GM21367 (cell line): Measurements from ENCODE around the gene HDAC5.
"Not testable (repeated sequence)": the region's sequence is repeated elsewhere in the genome, so short reads cannot be mapped to it uniquely, and the experiment has no call there.

ENCODE experiments used
- ATAC-seq: cut with Tn5 transposase; IDR thresholded peaks from one replicate; pipeline ENCODE4 v1.9.1; 2021; ENCODE audit not compliant: unreplicated experiment

Gene HDAC5

GRCh38 chr17:44071198-44071520 is 52.3 kb downstream of the HDAC5 start:
- ATAC-seq, result no peak

GRCh38 chr17:44070455-44071197 is 52.8 kb downstream of the HDAC5 start, which contains the start of gene G6PC3:
Gene G6PC3 (plus strand): TSS chr17:44070735. CDS start chr17:44070966, 231 bp downstream.
- ATAC-seq, result peak; percentile 47

GRCh38 chr17:44069974-44070454 is 53.4 kb downstream of the HDAC5 start:
- peak; percentile 2 for ATAC-seq

DNA sequence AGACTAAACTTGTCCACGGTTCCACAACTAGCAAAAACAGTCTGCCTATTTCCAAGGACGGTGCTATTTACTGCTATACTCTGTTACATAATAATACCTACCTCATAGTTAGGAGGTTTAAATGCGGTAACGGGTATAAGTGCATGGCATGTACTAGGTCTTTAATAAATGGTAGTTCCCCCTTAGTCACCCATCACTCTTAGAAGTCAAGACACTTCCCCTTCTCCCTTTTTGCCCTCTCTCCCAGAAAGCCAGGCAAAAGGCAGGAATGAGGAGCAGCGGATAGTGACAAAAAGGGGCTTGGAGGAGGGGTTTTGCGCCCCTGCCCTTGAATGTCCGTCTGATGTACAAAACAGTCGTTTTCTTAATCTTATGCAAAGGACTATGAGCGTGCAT is 55.9 kb downstream of the HDAC5 start:
- ATAC-seq, result no peak

- peak; percentile 38 for ATAC-seq
Observed at GRCh38 chr17:44066204-44066930, 57.1 kb downstream of the HDAC5 start, which contains the start of gene LSM12. Gene LSM12 (minus strand): TSS chr17:44066671. CDS start chr17:44066587, 84 bp downstream.

DNA sequence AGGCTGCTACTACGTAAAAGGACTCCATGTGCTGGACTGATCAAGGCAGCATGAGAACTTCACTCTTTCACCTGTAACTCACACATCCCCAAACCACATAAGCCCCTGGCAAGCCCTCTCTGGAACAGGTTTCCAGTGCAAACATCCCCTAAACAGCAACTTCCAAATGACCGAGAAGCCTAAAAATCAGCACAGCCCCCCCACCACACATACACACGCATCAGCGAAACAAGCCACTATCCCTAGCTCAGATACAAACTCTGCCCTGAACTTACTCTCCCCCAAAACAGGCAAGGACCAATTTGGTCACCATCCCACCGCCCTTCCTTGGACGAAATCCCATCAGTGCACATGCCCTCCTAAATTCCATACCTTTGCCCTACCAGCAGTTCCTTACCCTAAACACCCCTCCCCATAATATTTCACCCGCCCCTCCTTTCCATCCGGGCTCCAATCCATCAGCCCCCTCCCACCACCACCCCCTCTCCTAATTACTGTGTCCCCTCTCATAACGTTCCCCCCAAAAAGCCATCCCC is 57.7 kb downstream of the HDAC5 start:
- ATAC-seq, result no peak

- no peak for ATAC-seq
Observed at GRCh38 chr17:44063704-44064639, 59.5 kb downstream of the HDAC5 start.

GRCh38 chr17:44062871-44063270 is 60.6 kb downstream of the HDAC5 start:
- no peak for ATAC-seq

DNA sequence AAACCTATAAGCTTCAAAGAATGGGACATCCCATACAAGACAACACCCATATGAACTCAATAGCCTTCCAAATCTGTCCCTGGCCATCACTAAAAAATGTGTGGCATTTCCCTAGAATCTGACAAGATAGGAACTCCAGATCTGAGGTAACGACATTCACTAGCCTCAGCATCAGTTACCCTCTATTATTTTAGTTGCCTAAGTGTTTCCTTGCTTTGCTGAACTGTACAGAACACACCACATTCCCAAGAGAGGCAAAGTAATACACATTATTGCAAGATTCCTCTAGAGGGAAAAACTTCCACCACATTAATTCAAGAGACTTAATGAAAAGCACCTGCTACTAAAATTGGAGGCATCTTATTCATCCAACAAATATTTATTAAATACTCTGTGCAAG is 62.0 kb downstream of the HDAC5 start:
- no peak for ATAC-seq

GRCh38 chr17:44059101-44059892 is 64.1 kb downstream of the HDAC5 start:
- no peak for ATAC-seq

DNA sequence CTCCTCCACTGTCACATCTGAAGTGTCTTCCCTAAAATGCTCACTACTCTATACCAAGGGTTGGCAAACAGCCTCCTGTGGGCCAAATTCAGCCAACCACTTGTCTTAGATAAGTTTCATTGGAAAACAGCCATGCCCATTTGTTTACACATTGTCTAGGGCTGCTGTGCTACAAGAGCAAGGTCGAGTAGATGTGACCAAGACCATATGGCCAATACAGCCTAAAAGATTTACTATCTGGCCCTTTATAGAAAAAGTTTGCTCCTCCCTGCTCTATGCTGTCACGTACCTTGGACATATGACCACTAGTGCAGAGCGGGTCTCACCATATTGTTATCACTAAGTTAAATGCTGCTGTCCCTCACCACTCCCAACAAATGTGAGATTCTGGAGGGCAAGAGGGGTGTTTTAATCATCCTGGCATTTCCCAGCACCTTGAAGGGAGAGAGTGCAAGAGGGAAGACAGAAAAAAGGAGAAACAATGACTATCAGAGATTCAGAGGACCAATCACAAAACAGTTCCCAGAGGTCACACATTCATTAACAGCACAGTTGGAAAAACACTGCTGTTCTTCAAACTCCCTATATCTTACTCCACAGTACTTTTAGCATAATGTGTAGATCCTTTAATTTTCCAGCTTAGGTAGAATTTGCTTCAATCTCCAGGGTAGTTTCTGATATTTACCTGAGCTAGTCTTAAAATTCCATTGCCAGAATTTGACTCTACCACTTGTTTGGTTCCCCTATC is 70.1 kb downstream of the HDAC5 start:
- no peak for ATAC-seq

DNA sequence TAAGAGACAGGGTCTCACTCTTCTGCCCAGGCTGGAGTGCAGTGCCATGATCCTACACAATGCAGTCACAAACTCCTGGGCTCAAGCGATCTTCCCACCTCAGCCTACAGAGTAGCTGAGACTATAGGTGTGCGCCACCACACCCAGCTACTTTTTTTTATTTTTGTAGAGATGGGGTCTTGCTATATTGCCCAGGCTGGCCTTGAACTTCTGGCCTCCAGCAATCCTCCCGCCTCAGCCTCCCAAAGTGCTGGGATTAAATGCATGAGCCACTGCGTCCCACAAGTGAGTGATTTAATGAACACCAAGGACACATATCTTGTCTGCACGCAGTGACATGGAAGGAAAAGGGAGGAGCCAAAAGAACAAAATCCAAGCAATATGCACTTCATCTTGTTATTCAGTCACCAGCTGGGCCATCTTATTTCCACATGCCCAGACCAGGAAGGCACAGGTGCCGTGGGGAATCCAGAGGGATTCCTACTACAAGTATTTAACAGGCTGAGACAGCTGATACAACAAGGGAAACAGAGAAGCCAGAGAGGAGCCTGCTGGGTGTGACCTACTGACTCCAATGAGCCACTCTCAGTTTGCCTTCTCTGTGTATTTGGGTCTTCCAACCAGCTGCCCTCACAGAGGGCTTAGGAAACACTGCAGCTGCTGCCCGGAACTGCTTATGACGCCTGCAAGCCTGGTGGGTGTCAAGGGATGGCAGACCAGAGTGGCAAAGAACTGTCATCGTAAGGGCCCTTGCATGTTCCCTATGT is 74.0 kb downstream of the HDAC5 start:
- no peak for ATAC-seq

DNA sequence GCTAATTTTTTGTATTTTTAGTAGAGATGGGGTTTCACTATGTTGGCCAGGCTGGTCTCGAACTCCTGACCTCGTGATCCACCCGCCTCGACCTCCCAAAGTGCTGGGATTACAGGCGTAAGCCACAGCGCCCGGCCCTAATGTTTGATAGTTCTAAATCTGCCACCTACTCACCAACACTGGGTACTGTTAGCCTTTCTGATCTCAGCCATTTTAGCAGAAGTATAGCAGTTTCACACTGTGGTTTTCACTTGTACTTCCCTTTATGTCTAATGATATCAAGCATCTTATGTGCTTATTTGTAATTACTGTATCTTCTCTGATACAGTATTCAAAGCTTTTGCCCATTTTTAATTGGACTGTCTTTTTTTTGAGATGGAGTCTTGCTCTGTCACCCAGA is 76.5 kb downstream of the HDAC5 start:
- not testable (repeated sequence) for ATAC-seq

- ATAC-seq, result no peak
Observed at GRCh38 chr17:44045486-44045885, 78.0 kb downstream of the HDAC5 start.

GRCh38 chr17:44044071-44044470 is 79.4 kb downstream of the HDAC5 start:
- ATAC-seq, result no peak

DNA sequence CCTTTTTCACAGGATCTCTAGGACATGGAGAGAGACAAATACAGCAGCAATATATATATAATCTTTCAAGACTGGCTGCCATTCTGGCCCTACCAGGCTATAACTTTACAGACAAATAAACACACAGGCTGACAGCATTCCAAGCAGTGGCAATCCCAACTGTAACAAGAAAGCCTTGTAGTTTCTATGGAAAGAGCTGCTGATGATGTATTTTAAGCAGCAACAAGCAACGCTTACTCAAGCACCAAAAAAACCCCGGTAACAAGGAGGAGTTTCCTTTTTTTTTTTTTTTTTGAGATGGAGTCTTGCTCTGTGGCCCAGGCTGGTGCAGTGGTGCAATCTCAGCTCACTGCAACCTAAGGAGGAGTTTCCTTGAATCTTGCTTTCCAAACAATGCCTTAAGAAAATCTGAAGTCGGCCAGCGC is 80.2 kb downstream of the HDAC5 start:
- no peak for ATAC-seq

GRCh38 chr17:44039829-44040635 is 83.4 kb downstream of the HDAC5 start:
- no peak for ATAC-seq

GRCh38 chr17:44038604-44039011 is 84.8 kb downstream of the HDAC5 start:
- no peak for ATAC-seq
